Bone marrow (tissue), 2 donors: ENCODE results near the gene NACC2.

Experiments
- DNase-seq, 2 donors: peaks; one replicate each; lab custom pipeline; 2025; lab: John Stamatoyannopoulos, UW

The NACC2 gene, protein sequence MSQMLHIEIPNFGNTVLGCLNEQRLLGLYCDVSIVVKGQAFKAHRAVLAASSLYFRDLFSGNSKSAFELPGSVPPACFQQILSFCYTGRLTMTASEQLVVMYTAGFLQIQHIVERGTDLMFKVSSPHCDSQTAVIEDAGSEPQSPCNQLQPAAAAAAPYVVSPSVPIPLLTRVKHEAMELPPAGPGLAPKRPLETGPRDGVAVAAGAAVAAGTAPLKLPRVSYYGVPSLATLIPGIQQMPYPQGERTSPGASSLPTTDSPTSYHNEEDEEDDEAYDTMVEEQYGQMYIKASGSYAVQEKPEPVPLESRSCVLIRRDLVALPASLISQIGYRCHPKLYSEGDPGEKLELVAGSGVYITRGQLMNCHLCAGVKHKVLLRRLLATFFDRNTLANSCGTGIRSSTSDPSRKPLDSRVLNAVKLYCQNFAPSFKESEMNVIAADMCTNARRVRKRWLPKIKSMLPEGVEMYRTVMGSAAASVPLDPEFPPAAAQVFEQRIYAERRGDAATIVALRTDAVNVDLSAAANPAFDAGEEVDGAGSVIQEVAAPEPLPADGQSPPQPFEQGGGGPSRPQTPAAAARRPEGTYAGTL

DNA sequence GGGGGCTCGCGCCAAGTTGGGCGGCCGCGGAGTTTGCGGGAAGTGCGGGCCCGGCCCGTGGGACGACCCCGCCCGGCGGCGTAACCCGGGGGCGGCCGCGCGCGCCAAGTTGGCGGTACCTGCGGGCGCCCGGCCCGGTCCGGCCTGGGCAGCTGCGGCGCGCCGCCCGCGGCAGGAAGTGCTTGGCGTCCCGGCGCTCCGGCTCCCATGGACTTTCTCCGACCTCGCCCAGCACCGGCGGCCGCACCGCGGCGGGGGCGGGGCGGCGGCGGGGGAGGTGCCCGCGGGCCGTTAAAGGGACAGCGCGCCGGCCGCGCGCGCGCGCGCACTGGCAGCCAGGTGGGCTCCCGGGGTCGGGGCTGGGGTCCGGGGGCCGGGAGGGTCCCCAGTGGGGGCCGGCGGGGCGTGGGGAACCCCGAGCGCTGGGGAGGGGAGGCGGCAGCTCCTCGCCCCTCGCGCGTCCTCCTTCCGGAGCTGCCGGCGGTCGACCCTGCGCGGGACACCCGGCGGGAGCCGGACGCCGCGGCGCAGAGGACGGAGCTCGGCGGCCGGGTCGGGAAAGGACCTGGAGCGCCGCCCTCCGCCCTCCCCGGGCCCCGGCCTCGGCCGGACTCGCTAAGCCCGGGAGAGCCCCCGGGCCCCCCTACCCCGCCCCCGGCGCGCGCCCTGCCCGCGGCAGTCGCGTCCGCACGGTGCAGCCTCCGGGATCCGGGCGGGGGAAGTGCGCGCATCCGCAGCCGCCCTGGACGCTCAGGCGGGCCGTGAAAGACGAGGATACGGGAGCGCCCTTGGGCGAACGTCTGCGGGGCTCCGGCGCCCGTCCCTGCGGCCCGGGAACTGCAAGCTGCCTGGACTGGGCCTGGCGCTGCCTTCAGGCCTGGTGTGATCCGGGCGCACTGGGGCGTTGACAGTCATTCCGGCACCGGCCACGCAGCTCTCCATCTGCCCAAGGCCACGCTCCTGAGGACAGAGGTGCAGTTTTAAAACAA is at the start of gene NACC2:
NACC2 (minus strand) TSS at position 220 of the 989 bp plus-strand sequence. CDS start 44,768 bp downstream, outside the sequence.
- peak in 1 of 2 donors; percentile 27 for DNase-seq

DNA sequence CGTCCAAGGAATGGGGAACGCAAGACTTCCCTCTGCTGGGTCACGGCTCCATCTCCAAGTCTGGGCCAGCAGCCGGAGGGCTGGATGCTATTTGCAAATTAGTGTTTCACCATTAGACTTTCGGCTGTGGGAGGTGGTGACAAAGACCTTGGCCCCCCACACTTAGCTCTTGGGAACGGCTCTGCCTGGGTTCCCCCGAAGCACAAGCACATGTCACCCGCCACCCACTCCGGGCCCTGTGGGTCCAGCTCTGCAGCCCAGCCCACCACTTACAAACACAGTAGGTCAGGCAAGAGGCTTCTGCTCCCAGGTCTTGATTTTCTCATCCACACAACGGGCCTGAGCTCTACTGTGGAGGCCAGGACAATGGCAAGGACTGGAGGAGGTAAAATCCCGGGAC is 49.4 kb upstream of the NACC2 start:
- no peak for DNase-seq

DNA sequence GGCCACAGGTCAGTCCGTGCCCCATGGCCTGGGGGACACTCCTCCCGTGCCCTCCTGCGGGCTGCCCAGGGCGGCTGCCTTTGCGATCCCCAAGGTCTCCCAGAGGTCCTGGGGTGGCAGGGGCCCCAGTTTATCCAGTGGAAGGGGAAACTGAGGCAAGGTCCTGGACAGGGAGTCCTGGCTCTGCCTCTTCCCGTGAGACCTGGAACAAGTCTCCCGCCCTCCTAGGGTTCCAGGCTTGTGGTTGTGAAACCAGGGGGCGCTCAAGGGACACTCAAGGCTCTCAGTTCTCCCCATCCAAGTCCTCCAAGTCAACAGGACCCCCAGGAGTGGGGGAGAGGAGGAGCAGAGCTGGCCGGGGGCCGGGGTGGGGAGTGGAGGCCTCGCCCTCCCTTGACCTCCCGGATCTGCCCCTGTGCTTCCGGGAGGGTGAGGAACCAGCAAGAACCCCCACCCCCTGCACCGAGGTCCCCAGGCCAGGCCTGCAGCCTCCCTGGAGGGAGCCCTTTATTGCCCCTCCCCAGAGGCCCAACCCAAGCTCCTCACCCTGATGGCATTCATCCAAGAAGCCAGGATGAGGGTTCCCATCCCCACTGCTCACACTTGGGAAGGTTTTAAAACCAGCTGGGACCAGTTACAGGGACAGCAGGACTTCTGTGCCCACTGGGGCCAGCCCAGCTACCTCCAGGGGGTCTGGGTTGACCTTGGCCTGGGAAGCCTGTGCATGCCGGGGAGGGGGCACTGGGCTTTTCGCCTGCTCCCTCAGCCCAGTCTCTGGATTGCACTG is 48.3 kb upstream of the NACC2 start:
- no peak for DNase-seq

DNA sequence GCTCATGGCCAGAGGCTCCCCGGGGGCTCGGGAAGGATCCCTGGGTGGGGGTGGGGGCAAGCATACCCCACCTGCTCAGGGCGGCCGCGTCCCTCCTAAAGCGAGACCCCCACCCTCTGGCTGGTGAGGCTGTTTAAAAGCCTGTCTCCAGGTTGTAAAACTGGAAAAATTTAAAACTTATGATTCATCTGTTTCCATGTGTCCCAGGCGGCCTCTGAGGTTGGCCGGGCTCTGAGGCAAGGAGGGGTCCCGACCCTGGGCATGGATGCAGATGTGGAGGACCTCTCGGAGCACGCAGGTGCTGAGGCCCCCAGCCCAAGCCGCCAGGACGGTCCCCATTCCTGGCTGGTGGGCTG is 47.7 kb upstream of the NACC2 start:
- no peak for DNase-seq

DNA sequence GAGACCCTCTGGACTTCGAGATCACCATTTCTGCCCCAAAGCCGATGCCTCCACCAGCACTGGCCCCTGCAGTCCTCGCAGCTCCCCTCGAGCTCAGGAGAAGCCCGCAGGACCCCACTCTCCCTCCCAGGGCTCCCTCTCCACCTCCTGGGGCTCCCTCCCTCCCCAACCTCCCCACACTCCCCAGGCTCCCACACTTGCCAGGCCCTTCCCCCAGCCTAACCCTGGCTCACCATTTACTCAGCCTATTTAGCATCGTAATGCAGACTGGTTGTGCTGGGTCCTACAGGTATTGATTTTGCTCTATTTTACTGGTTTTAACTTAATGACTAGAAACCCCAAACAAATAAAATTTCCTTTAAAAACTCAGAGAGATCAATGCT is 47.3 kb upstream of the NACC2 start:
- no peak for DNase-seq

DNA sequence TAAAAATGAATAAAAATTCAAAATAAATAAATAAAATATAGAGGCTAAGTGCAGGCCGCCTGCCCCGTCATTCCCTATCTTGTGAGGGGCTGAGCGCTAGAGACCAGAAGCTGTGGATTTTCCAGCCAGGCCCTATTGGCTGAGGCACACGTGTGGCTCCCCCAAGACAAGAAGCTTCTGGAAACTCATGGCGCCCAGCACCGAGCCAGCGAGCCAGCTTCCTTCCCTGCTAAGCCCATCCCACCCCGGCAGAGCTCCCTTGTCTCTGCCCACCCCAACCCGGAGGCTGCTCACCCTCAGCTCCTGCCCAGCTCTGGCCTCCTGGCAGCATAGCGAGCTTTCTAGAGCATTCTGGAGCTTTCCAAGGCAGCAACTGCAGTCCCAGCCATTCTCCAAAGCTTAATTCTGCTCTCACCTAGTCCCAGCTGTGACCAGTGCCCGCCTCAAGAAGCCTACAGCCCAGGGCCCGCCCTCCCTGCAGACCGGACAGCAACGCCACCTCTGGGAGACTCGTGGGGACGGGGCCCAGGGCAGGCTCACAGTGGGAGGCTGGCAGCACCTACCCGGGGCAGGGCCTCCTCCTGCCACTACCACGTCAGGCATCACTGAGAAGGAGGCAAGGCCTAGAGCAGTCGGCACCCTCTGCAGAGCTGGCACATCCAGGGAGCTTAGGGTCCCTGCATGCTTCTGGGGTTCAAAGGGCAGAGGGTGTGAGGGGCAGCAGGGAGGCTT is 46.8 kb upstream of the NACC2 start:
- no peak for DNase-seq

DNA sequence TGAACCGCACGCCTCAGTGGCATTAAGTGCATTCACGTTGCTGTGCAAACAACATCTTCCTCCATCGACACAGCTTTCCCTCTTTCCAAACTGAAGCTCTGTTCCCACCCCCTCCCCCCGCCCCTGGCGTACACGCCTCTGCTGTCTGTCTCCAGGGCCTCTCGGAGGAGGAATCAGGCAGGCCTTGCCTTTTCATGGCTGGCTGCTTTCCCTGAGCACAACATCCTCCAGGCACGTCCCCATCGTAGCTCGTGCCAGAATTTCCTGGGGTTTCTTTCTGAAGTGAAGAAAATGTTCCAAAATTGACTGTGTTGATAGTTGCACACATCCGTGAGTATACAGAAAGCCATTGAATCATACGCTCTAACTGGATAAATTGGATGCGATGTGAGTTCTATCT is 45.9 kb upstream of the NACC2 start:
- DNase-seq: no peak

DNA sequence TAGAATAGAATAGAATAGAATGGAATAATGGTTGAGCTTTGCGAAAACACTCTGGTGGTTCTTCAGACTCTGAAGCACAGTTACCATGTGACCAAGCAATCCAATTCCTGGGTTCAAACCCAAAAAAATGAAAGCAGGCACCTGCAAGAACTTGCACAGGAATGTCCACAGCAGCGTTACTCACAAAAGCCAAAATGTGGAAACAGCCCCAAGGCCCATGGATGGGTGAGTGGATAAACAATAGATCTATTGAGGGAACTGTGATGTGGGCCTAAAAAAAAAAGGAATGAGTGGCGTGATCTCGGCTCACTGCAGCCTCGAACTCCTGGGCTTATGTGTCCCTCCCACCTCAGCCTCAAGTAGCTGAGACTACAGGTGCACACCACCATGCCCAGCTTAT is 45.0 kb upstream of the NACC2 start:
- DNase-seq: no peak

DNA sequence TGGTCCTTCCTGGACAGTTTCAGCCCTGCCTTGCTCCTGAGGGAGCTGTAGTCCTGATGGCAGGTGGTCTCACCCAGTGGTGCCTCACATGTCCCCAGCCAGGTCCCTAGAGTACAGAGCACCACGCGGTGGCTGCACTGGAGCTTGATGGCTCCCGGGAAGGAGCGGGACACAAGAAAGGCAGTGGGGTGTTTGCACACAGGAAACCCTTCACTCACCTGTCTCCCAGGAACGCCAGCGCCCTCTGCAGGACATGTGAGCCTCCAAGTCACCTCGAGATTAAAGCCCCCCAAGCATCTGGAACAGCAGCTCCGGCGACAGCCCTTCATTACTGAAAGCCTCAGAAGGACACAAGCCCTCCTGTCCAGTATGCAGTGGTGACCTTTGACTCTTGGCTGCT is 43.5 kb upstream of the NACC2 start:
- DNase-seq: no peak

DNA sequence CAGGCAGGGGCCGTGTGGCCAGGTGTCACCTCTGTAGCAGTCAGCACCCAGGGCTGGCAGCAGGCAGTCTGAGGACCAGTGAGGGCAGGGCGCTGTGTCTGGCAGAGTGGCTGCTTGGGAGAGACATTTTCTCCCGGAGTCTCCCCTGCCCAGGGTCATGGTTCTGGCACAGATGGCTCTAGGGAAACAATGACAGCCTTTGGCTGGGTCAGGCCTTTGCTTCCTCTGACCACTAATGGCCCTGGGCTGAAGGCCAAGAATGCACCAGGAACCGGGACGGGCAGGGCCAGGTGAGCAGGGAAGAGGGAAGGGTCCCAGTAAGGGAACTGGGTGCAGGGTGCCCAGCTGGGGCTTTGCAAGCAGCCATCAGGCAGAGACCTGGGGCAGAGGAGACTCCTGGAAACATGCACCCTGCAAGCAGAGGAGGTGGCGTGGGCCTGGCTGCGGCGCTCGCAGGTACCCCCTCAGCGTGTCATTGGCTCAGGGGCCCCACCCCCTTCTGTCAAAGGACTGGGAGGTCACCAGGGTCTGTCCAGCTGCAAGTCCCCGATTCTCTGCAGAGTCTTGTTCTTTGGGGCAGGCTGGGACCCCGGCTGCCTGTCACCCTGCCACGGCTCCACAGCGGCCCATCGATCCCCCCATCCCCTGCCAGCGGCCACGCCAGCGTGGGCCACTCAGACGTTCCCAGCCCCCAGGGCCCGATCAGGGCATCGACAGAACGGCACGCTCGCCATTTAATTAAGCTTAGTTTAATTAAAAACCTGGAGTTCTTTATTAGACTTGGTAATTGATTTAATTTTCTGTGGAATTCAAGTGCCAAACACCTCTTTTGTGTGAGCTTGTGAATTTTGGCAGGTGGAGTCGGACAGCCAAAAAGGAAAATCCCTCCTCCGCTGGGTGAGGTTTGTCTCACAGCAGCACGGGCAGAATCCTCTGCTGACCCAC is 42.5 kb upstream of the NACC2 start:
- no peak for DNase-seq

DNA sequence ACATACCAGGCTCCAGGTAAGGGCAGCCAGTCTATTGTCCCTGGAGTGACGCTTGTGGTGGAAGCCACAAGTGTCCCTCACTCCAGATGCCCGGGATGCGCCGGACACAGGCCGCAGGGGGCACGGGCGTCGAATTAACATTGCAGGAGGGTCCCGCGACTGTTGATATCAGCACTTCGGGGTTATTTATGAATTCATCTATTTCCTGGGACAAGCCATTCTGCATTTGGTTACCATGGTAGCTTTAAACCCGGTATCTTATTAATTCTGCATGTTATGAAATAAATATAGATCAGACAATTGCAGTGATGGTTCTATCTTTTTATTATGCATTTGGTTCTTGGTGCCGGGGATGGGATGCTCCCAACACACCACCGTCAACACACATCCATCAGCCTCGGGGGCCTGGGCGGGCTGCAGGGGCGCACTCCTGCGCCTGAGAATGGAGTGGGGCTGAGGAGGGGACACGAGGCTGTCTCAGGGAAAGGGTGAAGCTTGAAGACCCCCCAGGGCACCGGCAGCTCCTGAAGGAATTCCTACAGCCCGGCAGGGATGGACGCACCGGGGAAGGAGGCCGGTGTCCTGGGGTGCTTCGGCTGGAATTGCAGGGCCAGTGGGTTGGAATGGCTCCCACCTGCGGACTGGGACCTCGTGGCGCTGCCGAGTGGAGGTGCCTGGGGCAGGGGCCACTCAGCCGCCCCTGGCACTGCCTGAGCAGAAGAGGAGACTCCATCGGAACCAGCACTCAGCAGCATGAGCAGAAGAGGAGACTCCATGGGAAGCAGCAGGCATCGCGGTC is 41.2 kb upstream of the NACC2 start:
- no peak for DNase-seq

DNA sequence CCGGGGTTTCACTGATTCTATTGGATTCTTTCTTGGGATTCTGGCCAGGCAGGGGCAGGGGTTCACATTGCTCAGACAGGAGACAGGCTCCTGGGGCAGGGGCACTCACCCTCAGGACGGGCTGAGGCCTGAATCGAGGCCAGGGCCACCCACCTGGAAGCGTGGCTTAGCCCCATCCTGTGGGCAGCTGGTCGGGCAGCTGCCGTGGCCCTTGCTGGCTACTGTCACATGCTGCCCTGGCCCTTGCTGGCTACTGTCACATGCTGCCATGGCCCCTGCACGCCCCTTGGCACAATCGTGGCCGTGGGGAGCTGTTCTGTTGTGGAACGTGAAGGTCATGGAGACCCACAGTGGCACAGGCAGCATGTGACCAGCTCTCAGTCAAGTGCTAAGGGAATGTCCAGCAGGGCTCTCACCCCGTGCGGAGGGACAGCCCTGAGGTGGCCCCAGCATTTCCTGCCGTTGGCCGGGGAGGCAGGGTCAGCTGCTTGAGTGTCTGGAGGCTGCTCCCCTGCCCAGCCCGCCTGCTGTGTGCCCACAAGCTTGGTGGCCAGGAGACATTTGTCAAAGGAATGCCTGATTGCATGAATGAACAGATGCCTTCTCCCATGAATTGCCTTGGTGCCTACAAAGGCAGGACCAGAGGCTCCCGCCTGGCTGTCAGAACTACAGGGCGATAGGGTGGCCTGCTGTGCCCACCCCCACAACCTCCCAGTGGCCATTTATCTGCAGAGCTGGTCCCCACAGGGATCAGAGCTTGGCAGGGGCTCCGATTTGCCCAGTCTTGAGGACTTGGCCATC is 40.4 kb upstream of the NACC2 start:
- no peak for DNase-seq

DNA sequence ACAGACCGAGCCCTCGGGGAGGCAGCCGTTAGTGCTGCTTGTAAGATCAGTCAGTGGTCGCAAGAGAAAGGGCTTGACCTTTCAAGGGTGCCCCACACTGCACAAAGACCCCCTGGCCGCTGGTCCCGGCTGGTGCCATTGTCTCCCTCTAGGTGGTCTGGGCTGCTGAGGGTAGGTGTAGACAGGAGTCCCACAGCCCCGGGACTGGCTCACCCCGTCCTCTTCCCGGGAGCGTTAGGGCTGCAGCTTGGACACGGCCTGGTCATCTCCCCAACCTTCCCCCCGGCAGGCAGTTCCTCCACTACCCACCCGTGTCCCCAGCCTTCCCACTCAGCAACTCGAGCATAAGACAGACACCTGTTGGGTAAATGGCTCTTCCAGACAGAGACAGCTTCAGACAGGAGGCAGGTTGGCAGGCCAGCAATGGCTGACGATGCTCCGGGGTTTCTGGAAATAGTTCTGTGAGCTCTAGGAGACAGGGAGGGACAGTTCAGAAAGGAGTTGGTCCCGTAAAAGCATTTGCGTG is 38.9 kb upstream of the NACC2 start:
- no peak for DNase-seq

DNA sequence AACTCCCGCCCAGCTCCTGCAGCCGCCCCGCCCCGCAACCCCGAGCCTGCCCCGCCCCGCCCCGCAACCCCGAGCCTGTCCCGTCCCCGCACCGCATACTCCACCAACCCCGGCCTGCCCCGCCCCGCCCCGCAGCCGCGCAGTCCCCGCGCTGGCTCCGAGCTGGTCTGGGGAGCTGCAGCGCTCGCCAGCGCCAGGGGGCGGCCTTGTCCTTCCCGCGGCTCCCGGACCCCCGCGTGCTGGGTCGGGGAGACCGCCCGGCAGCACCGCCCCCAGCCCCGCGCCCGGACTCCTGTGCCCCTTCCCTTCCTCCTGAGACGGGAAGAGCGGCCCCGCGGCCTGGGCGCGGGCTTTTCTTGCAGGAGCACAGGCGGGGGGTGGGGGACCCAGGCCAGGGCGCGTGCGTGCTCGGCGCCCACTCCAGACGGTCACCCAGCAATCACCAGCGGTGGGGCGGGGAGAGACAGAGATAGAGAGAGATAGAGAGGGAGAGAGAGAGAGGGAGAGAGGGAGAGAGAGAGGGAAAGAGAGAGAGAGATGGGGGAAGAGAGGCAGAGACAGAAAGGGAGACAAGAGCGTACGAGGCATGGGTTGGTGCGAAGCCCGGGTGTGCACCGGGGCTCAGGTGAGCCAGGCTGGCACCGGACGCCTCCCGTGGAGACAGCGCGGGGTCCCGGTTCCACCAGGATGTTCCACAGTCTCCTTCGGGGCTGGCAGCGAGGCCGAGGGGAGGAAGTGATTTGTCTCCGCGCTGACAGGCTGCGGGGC is 38.3 kb upstream of the NACC2 start:
- no peak for DNase-seq

DNA sequence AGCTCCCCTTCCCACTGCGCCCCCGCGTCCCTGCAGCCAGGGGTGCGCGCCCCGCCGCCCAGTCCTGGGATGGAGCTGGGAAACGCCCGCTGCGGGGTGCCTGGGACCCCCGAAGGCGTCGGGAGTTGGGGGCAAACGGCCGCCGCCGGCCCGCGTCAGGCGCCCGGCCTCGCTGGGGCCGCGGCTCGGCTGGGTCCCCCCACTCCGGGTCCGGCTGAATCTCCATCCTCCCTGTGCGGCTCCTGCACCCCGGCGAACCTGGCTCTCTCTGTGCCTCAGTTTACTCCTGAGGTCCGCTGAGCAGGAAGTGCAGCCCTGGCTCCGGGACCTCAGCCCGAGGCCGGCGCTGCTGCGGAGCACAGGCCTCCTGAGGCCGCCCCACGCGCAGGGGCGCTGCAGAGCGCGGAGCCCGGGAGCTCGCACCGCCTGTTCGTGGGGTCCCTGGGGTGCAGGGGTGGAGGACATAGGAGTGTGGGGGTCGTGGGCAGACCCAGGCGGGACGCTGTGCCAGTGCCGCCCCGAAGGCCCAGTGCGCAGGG is 37.5 kb upstream of the NACC2 start:
- DNase-seq: no peak

DNA sequence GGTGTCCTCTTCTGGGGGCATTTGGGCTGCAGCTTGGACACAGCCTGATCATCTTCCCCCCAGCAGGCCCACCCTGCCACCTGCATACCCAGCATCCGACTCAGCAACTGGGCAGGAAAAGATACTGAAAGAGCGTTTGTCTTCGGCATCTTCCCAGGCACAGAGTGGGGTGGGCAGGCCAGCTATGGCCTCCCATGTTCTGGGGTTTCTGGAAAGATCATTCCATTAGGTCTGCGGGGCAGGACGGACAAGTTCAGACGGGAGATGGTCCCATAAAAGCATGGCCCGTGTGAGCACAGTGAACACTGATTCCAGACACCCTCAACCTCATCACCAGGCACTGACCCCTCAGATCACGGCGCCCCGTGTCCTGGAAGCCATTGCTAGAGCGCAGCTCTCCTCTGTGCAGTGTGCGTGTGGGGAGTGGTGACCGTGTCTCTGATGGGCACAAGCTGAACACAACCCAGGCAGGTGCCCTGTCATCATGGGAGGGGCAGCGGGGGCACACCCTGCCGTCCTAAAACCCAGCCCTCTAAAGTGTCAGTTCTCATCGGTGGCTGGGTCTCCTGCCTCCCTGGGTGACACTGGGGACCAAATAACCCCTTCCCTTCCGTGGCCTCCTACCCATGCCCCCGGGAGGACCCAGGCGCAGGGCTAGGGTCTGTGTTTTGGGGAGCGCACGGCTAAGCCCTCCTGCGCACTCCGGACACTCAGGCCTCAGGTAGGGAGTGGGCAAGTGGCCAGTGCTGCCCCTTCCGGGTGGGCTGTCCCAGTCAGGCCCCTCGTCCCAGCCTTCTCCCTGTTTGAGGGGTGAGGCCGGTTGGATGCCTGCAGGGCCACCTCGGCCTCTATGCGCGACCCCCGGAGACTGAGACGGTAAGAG is 36.8 kb upstream of the NACC2 start:
- DNase-seq: no peak
